HG02852 (cell line): Measurements from ENCODE around the gene DLX6.

ENCODE experiments used
- ATAC-seq: cut with Tn5 transposase; IDR thresholded peaks from one replicate; pipeline ENCODE4 v1.9.1; 2021; ENCODE audit warnings: mild to moderate bottlenecking, moderate library complexity; ENCODE audit not compliant: unreplicated experiment

Gene DLX6

GRCh38 chr7:97005183-97006054 lies at the start of gene DLX6:
Gene DLX6, plus strand, starts transcription at chr7:97005553. Its CDS starts 425 bp downstream, at chr7:97005978.
- no peak for ATAC-seq

DNA sequence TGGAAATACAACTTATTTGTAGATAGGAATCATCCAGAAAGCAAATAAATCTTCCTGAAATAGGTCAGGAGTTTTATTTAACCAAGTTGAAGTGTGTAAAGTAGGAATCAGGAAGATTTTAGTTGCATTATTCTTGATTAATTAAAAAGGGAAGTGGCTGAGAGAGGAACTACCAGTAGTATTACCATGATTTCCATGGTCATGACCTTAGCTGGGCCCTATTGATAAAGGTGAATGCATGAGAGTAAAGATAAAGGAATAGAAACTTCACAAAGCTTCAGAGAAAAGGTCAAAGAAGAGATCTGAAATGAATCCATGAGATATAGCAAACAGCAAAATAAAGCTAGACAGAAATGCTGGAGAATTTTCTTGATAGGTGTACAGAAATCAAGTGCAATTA lies 46.2 kb upstream of the DLX6 start:
- ATAC-seq: no peak

GRCh38 chr7:96962221-96962885 lies 43.0 kb upstream of the DLX6 start:
- no peak for ATAC-seq

DNA sequence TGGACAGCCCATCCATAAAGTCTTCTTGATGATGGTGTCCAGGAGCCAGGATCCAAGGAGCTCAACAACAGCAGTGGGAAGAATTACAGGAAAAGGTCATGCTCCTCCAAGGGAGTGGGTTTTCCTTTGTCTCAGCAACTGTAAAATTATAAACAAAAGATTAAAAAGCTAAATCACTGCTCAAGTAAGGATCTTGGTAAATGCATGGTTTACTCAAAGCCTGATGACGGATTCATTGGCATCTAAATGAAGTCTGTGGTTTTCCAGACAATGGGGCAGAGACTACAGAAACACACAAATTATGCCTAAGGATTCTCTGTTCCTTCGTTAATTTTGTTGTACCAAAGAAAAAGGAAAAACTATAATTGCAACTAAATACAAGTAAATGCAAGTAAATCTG lies 36.4 kb upstream of the DLX6 start:
- ATAC-seq: no peak

DNA sequence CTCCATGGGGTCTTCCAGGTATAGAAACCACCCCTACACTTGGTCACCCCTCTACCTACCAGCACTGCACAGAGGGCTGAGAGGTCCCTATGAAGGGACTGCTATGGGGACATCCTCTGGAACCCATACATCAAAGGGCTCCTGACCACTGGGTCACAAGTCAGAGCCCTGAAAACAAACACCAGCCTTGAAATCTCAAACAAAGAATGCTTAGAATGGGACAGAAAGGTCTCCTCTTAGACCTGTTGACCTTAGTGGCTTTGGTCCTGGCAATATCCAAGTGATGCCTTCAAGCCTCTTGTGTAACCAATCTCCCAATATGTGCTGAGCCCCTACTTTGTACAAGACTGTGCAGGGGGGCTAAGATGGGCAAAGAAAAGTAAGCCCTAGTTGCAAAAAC lies 34.6 kb upstream of the DLX6 start:
- ATAC-seq: no peak

DNA sequence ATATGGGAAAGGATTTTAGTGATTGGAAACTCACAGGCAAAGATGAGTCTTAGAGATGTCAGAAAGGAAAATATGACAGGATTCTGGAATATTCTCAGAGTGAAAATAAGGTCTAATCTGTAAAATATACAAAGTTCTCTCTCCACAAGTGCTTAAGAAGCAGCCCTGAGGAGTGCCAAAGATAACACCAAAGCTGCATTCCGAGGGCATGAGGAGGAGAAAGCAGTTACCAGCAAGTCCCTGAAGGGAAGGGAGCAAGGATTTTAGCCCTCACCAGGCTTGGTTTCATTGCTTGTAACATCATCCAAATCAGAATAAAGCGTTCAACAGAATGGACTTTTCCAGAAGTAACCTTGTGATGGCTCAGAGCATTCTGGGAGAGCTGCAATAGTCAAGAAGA lies 31.4 kb upstream of the DLX6 start:
- no peak for ATAC-seq

DNA sequence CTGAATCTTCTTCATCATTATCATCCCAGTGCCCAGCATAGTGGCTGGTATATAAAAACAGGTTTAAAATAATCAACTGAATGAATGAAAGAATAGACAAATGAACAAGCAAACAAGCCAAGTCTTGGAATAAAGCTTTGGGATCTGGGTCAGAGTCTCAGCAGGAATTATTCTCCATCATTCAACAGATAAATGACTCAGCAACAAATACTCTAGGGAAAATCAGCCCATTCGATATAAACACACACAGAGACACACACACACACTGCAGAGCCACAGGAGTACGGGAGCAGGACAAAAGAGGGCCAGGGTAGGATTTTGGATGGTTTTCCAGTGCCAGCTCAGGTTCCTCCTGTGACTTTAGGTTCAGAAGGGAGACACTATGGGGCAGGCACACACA lies 29.2 kb upstream of the DLX6 start:
- ATAC-seq: no peak

DNA sequence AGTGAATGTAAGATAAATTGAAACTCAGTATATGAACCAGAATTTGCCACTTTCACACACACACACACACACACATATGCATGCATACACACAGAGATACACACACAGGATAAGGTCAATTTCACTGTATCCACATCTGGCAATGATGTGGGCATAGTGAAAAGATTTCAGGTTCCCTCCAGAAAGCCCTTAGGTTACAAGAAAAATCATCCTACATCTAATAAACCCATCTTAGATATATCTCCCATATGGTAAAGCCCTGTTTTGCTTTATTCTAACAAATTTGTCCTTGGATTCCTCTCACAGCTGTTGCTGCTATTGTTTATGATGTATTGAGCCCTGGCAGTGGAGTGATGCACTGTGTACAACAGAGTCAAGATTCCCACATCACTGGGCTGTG lies 27.9 kb upstream of the DLX6 start:
- ATAC-seq: no peak

GRCh38 chr7:96979551-96980276 lies 25.6 kb upstream of the DLX6 start:
- ATAC-seq: no peak

DNA sequence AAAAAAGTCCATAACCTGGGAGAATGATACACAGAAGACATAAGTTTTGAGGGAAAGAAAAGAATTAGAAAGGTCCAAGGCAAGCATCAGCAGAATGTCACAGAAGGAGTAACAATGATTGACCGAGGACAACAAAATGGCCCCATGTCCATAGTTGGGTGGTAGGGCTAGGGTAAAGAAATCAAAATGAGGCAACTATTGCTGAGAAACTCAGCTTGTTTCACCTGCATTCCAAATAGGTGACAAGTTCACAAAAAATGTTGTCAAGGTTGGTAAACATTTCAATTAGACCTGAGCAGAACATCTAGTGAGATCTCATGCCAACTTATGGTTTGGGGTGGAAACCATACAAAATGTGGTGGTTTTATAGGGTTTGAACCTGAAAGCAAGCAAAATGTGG lies 22.8 kb upstream of the DLX6 start:
- ATAC-seq: no peak

DNA sequence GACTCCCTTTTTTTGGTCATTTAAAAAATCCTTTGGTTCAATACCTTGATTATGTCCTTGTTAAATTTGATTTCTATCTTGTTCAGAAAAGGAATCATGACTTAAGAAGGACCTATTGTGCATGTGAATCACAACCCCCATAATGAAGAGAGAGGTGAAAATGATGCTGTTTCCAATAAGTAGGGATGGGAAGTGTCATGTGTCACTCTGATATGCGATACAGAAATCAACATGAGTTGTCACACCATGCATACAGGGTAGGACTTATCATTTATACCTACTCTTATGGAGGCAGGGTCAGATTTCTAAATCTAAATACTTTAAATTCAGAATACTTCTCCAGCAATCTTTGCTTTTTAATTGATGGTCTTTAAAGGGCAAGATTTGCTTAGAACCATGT lies 19.4 kb upstream of the DLX6 start:
- no peak for ATAC-seq

- no peak for ATAC-seq
Observed at GRCh38 chr7:96986901-96987300, 18.5 kb upstream of the DLX6 start.

- ATAC-seq: no peak
Observed at GRCh38 chr7:96987719-96988118, 17.6 kb upstream of the DLX6 start.

- ATAC-seq: no peak
Observed at GRCh38 chr7:96989241-96989858, 16.0 kb upstream of the DLX6 start.

- ATAC-seq: no peak
Observed at GRCh38 chr7:96989859-96990317, 15.5 kb upstream of the DLX6 start.

GRCh38 chr7:96991546-96992191 lies 13.7 kb upstream of the DLX6 start:
- ATAC-seq: no peak

DNA sequence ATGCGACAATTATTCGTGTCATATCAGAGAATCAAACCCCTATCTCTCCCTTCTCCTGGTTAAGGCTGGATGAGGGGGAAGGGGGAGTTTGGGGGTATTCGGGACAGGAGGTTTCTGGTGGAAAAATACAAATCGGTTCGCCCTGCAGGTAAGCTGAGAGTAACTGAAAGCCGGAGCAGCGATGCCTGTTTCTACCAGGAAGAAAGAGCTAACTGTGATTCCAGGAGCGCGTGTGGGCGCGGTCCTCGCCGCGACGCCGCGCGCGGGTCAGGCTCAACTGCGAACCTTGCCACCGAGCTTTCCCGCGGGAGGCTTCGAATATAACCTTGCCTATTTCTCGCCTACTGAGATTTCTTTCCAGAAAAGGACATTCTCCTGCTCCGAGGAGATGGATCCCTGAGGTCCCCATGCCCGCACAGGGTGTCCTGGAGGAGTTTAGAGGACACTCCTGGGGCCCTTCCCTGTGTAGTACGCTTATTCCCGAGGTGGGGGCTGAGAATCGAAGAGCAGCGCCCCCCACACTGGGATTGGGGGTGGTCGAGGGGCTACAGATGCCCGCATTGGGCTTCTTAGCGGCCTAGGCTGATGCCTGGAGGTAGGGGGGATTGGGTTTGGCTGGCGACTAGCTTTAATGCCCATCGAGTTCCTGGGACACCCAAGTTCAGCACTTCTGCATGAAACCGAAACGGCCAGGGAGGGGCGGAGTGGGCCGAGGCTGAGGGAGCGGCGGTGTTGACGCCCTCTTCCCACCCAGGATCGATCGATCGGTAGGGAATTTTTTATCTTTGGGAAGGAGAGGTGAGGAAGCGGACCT lies 13.0 kb upstream of the DLX6 start:
- no peak for ATAC-seq

DNA sequence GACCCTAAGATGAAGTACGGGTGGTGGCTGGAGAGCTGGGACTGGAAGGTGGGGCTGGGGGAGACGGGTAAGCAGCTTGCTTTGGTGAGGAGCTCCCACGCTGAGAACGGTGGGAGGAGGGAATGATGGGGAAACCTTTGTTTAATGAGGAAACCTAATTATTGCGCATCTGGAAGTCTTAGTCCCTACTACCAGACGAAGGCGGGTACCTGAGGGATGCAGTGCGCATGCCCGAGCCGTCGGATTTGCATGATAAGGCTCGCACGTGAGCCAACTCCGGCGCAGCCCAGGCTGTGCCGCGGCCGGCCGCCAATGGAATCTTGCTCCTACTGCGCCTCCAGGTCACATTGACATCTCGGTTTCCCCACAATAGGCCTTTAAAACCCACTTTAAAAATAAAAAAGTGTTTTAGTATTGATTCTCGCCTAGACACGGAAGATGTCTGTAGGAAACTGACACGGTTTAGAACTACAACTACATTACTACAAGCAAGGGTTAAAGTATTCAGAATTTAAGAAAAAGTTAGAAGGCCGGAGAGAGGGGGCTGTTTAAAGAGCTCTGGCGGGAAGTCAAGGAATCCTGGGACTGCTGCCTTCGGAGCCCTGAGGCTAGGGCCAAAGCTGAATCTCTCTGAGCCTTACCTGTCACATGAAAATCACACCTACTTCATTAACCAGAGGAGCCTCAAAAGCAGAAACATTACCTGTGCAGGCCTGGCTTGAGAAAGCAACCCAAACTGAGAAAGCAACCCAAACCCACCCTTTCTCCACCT lies 12.1 kb upstream of the DLX6 start:
- no peak for ATAC-seq

GRCh38 chr7:96993980-96994379 lies 11.4 kb upstream of the DLX6 start:
- ATAC-seq: no peak
